SU-DHL-6 (cell line): ENCODE results near the gene SCN5A.

Source experiments
- EZH2phosphoT487 ChIP-seq: fragments of 200-600 bp; sonication (generic), shearing (Covaris generic); conservative IDR thresholded peaks from 2 replicates; pipeline ENCODE4 v1.6.1; 2018; ENCODE audit warnings: mild to moderate bottlenecking, antibody characterized with exemption, low read length, moderate library complexity, mixed read lengths
- TF ChIP-seq, protein P1 (sequence below): fragments of 200-600 bp; sonication (generic); IDR thresholded peaks from one replicate; pipeline ENCODE4 v1.5.1; 2017; ENCODE audit warnings: antibody characterized with exemption, mild to moderate bottlenecking, low read length, moderate library complexity; ENCODE audit not compliant: insufficient read depth, poor library complexity, severe bottlenecking

GRCh38 chr3:38617586-38617985 is 31.9 kb downstream of the SCN5A start:
- TF ChIP-seq, protein P1, sequence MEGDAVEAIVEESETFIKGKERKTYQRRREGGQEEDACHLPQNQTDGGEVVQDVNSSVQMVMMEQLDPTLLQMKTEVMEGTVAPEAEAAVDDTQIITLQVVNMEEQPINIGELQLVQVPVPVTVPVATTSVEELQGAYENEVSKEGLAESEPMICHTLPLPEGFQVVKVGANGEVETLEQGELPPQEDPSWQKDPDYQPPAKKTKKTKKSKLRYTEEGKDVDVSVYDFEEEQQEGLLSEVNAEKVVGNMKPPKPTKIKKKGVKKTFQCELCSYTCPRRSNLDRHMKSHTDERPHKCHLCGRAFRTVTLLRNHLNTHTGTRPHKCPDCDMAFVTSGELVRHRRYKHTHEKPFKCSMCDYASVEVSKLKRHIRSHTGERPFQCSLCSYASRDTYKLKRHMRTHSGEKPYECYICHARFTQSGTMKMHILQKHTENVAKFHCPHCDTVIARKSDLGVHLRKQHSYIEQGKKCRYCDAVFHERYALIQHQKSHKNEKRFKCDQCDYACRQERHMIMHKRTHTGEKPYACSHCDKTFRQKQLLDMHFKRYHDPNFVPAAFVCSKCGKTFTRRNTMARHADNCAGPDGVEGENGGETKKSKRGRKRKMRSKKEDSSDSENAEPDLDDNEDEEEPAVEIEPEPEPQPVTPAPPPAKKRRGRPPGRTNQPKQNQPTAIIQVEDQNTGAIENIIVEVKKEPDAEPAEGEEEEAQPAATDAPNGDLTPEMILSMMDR, result no peak
- TF ChIP-seq EZH2phosphoT487, result no peak
